EL (cell line): ENCODE measurements around the gene HTN3.
"Not testable (repeated sequence)": the region's sequence is repeated elsewhere in the genome, so short reads cannot be mapped to it uniquely, and the experiment has no call there.

Source experiments
- DNase-seq: peaks from one replicate; pipeline ENCODE4 v3.0.0-alpha.2; 2016

The HTN3 gene

GRCh38 chr4:70028159-70028558 lies at the start of gene HTN3:
HTN3 (plus strand) TSS chr4:70028459; CDS start chr4:70030741, 2,282 bp downstream.
- not testable (repeated sequence) for DNase-seq

- no peak for DNase-seq
Observed at GRCh38 chr4:69984030-69984443, 44.2 kb upstream of the HTN3 start.

GRCh38 chr4:69986663-69987062 lies 41.6 kb upstream of the HTN3 start:
- DNase-seq: no peak

DNA sequence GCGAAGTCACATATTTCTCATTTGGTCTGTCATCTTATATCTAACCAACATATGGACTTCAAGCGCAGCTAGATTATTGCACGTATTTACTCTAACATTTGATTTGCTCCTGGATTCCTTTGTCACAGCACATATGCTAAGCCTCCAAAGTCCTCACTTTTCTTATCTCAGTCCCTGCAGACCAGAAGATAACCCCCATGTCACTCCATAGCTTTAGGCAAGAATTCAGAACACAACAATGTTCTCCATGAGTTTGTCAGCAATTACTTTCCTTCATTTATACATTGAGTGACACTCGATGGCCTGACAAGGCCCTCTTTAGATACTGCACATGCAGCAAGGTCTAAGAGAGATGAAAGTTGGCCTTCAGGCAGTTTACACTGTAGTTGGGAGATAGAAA lies 37.2 kb upstream of the HTN3 start:
- DNase-seq: no peak

- DNase-seq: no peak
Observed at GRCh38 chr4:69994782-69995181, 33.5 kb upstream of the HTN3 start.

DNA sequence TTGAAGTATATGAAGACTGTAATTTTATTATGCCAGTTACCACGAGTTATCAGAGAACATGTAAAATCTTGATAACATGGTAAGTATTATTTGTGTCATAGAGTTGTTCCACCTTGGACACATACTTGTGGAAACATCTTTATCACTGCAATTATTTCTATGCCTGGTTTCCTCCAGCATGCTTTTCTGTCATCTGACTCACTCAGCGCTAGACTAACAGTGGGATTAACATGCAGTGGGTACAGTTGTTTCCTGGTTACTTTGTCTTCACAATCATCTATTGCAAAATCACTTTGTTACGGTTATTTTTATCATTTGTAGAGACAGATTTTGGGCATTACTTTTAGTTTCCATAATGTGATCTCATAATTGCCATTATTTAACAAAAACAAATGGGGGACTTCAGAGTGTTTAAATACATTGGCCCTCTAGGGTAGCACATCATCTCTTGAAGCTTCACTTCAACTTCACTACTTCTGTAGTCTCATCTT lies 32.7 kb upstream of the HTN3 start, which contains the start of gene STATH:
STATH (plus strand) TSS at position 441 of the 491 bp plus-strand sequence. CDS start 2,472 bp downstream, outside the sequence.
- no peak for DNase-seq

GRCh38 chr4:69999420-69999819 lies 28.8 kb upstream of the HTN3 start:
- DNase-seq: no peak

GRCh38 chr4:70000711-70001110 lies 27.5 kb upstream of the HTN3 start:
- DNase-seq: no peak

DNA sequence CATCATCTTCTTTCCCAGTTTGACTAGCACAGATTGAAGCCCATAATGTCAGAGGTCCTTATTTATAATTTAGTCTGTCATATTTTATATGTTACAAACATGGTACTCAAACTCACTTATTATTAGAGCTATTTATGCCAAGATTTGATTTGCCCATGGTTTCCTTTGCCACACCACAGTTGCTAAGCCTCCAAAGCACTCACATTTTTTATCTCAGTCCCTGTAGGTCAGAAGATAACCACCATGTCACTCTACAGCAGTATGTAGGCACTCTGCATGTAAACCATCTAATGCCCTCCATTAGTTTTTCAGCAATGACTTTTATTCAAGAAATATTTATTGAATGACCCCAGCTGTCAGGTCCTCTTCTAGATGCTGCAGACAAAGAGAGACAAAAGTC lies 25.8 kb upstream of the HTN3 start:
- no peak for DNase-seq

DNA sequence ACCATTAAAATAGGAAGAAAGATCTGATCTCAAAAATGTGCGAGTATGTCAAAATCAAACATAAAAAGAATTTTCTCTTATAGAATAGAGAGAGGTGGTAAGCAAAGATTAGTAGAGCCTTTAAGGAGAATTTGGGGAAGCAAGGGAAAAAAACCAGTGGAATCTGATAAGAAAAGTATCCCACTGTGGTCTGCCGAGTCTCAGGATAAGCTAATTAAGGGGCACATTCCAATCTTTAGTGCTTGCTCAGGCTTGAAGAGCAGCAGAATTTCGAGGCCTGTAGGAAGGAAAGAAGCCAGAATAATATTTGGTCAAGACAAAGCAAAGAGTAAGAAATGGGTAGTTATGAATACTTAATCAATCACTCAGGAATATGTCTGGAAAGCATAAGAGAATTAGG lies 19.5 kb upstream of the HTN3 start:
- DNase-seq: no peak

GRCh38 chr4:70019006-70019405 lies 9.3 kb upstream of the HTN3 start:
- not testable (repeated sequence) for DNase-seq

DNA sequence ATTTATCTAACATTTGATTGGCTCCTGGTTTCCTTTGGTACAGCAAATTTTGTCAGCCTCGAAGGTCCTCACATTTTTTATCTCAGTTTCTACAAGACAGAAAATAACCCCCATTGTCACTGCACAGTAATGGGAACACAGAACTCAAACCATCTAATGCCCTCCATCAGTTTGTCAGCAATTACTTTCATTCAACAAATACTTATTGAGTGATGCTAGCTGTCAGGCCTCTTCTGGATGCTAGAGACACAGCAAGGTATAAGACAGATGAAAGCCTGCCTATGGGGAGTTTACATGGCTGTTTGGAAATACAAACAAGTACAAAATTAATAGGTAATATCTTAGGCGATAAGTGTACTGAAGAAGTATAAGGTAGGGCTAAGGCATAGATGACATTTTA lies 5.0 kb upstream of the HTN3 start:
- no peak for DNase-seq

- no peak for DNase-seq
Observed at GRCh38 chr4:70027011-70027410, 1.2 kb upstream of the HTN3 start.

- DNase-seq: not testable (repeated sequence)
Observed at GRCh38 chr4:70037559-70037958, 9.3 kb downstream of the HTN3 start.

DNA sequence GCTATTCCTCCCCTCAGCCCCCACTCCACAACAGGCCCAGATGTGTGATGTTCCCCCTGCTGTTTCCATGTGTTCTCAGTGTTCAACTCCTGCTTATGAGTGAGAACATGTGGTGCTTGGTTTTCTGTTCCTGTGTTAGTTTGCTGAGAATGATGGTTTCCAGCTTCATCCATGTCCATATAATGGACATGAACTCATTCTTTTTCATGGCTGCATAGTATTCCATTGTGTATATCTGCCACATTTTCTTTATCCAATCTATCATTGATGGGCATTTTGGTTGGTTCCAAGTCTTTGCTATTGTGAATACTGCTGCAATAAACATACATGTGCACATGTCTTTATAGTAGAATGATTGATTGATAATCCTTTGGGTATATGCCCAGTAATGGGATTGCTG lies 11.7 kb downstream of the HTN3 start:
- DNase-seq: not testable (repeated sequence)

DNA sequence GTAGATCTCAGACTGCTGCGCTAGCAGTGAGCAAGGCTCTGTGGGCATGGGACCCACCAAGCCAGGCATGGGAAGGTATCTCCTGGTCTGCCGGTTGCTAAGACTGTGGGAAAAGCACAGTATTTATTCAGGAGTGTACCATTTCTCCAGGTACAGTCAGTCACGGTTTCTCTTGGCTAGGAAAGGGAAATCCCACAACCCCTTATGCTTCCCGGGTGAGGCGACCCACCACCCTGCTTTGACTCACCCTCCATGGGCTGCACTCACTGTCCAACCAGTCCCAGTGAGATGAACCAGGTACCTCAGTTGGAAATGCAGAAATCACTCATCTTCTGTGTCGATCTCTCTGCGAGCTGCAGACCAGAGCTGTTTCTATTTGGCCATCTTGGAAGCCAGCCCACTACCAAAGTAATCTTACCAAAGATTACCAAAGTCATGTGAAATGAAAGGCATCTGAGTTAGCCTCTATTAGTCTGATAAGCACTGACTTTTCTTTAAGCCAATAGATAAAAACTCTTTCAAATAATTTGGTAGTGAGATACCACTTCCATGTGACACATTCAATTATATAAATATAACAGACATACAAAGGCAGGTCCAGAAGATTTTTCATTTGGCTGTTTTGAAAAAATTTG lies 13.5 kb downstream of the HTN3 start:
- DNase-seq: no peak

DNA sequence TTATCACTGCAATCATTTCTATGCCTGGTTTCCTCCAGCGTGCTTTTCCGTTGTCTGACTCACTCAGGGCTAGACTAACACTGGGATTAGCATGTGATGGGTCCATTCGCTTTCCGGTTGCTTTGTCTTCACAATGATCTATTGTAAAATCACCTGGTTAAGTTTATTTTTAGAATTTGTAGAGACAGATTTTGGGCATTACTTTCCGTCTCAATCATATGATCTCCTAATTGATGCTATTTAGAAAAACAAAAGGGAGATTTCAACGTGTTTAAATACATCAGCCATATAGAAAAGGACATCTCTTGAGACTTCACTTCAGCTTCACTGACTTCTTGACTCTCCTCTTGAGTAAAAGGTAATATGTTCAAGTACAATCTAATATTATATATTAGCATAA lies 21.9 kb downstream of the HTN3 start, which contains the start of gene HTN1:
HTN1 (plus strand) TSS at position 301 of the 400 bp plus-strand sequence. CDS start 2,639 bp downstream, outside the sequence.
- not testable (repeated sequence) for DNase-seq

DNA sequence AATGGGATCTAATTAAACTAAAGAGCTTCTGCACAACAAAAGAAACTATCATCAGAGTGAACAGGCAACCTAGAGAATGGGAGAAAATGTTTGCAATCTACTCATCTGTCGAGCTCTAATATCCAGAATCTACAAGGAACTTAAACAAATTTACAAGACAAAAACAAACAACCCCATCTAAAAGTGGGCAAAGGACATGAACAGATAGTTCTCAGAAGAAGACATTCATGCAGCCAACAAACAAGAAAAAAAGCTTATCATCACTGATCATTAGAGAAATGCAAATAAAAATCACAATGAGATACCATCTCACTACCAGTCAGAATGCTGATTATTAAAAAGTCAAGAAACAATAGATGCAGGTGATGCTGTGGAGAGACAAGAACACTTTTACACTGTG lies 28.3 kb downstream of the HTN3 start:
- not testable (repeated sequence) for DNase-seq

DNA sequence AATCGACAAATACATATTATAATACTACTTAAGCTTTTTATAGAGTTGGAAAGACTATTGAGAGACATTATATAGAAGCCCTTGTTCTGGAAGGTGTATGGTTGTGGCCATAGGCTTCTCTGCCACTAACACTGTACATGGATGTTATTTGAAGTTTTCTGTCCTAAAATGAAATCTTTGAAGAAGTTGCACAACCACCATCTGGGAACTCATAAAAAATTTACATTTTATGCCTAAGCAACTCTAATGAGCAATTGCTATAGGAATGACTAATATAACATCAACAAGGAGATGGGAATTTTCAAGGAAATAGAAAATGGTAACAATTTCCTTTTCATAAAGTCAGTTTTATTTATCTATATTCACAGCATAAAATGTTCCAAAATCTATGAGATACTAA lies 29.4 kb downstream of the HTN3 start:
- DNase-seq: no peak

GRCh38 chr4:70059149-70059548 lies 30.9 kb downstream of the HTN3 start:
- DNase-seq: no peak

DNA sequence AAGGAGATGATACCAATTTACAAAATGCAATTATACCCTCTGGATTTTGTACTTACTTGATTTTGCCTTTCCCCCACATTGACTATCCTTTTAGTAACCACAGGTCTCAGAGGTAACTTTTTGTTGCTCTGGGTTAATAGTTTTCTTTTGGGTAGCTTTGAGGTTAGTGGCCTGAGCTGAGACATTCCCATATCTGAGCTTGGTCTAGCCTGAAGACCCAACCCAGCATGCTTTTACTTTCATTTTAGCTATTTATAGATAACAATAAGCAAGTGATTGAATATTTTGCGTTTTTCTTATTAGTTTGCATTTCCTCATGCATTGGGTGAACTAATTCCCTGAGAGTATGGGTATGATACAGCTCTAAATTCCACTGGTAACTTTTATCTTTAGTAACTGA lies 33.7 kb downstream of the HTN3 start:
- DNase-seq: no peak

DNA sequence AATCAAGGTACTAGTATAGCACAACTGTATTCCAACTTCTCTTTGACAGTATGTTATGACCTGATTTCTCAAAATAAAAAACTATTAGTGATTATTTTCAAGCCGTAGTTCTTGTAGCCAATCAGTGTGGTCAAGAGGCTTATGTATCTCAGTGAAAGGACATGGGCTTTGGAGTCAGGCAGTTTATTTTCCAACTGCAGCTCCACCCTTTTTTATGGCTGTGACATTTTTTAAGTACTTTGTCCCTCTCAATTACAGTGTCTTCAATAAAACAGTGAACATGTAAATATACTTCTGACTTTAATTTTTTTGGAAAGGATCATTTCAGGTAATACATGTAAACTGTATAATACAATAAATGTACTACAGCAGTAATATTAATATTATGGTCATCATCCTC lies 51.9 kb downstream of the HTN3 start:
- no peak for DNase-seq
